ENCODE data around the gene APOA4. TPM values are rescaled to one million over a fixed set of nuclear protein-coding genes. Genes with fewer than 3 reads are reported as not detected.

Gene APOA4
- total and polyA plus RNA-seq, 2 of the 13 experiments (the other 11 are each of a cell fraction or from before 2014, with no cell fraction given): 3.8 to 7.2 TPM

DNA sequence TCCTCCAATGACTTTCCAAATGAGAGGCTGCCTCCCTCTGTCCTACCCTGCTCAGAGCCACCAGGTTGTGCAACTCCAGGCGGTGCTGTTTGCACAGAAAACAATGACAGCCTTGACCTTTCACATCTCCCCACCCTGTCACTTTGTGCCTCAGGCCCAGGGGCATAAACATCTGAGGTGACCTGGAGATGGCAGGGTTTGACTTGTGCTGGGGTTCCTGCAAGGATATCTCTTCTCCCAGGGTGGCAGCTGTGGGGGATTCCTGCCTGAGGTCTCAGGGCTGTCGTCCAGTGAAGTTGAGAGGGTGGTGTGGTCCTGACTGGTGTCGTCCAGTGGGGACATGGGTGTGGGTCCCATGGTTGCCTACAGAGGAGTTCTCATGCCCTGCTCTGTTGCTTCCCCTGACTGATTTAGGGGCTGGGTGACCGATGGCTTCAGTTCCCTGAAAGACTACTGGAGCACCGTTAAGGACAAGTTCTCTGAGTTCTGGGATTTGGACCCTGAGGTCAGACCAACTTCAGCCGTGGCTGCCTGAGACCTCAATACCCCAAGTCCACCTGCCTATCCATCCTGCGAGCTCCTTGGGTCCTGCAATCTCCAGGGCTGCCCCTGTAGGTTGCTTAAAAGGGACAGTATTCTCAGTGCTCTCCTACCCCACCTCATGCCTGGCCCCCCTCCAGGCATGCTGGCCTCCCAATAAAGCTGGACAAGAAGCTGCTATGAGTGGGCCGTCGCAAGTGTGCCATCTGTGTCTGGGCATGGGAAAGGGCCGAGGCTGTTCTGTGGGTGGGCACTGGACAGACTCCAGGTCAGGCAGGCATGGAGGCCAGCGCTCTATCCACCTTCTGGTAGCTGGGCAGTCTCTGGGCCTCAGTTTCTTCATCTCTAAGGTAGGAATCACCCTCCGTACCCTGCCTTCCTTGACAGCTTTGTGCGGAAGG, 9.5 kb upstream of the APOA4 start (continued):
- TF ChIP-seq, protein P1, sequence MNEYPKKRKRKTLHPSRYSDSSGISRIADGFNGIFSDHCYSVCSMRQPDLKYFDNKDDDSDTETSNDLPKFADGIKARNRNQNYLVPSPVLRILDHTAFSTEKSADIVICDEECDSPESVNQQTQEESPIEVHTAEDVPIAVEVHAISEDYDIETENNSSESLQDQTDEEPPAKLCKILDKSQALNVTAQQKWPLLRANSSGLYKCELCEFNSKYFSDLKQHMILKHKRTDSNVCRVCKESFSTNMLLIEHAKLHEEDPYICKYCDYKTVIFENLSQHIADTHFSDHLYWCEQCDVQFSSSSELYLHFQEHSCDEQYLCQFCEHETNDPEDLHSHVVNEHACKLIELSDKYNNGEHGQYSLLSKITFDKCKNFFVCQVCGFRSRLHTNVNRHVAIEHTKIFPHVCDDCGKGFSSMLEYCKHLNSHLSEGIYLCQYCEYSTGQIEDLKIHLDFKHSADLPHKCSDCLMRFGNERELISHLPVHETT (CRISPR knock-in tag; conservative IDR thresholded peaks at IDR 0.05): peak; percentile 70
- no peak for TF ChIP-seq NFIB (CRISPR knock-in tag; IDR thresholded peaks at IDR 0.05; ENCODE audit: borderline replicate concordance)
- TF ChIP-seq SPEN (CRISPR knock-in tag; IDR thresholded peaks at IDR 0.05; ENCODE audit: low read depth): peak; percentile 94
- TF ChIP-seq DNMT3B (CRISPR knock-in tag; conservative IDR thresholded peaks at IDR 0.05): peak; percentile 87; the same call in 1 of the 2 replicates
- no peak for TF ChIP-seq SRF (IDR thresholded peaks at IDR 0.05; ENCODE audit: low read depth, low read length)
- TF ChIP-seq ZMAT3 (CRISPR knock-in tag; conservative IDR thresholded peaks at IDR 0.05): peak; percentile 82; the same call in 1 of the 2 replicates
- TF ChIP-seq GTF2F1 (IDR thresholded peaks at IDR 0.05; ENCODE audit: low read length): no peak
- TF ChIP-seq MEF2D (CRISPR knock-in tag; IDR thresholded peaks at IDR 0.05): peak; percentile 70; the same call in 1 of the 2 replicates
- peak; percentile 75; the same call in 1 of the 2 replicates for TF ChIP-seq TP53 (CRISPR knock-in tag; conservative IDR thresholded peaks at IDR 0.05)
- TF ChIP-seq ATF7 (IDR thresholded peaks at IDR 0.05): 0 out of 2 replicates have a peak, but pooled peaks have one; percentile 20
- peak; percentile 78 for TF ChIP-seq ATF7 (CRISPR knock-in tag; IDR thresholded peaks at IDR 0.05)
- peak; percentile 97 for TF ChIP-seq HMG20B (CRISPR knock-in tag; conservative IDR thresholded peaks at IDR 0.05)
- TF ChIP-seq ZNF615 (CRISPR knock-in tag; IDR thresholded peaks at IDR 0.05; ENCODE audit: borderline replicate concordance): no peak
- TF ChIP-seq ZNF768 (CRISPR knock-in tag; IDR thresholded peaks at IDR 0.05): no peak
- TF ChIP-seq, protein P2, sequence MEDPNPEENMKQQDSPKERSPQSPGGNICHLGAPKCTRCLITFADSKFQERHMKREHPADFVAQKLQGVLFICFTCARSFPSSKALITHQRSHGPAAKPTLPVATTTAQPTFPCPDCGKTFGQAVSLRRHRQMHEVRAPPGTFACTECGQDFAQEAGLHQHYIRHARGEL (CRISPR knock-in tag; IDR thresholded peaks at IDR 0.05): no peak
- TF ChIP-seq, protein P3, sequence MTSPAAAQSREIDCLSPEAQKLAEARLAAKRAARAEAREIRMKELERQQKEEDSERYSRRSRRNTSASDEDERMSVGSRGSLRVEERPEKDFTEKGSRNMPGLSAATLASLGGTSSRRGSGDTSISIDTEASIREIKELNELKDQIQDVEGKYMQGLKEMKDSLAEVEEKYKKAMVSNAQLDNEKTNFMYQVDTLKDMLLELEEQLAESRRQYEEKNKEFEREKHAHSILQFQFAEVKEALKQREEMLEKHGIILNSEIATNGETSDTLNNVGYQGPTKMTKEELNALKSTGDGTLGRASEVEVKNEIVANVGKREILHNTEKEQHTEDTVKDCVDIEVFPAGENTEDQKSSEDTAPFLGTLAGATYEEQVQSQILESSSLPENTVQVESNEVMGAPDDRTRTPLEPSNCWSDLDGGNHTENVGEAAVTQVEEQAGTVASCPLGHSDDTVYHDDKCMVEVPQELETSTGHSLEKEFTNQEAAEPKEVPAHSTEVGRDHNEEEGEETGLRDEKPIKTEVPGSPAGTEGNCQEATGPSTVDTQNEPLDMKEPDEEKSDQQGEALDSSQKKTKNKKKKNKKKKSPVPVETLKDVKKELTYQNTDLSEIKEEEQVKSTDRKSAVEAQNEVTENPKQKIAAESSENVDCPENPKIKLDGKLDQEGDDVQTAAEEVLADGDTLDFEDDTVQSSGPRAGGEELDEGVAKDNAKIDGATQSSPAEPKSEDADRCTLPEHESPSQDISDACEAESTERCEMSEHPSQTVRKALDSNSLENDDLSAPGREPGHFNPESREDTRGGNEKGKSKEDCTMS (CRISPR knock-in tag; conservative IDR thresholded peaks at IDR 0.05): no peak
- TF ChIP-seq, protein P4, sequence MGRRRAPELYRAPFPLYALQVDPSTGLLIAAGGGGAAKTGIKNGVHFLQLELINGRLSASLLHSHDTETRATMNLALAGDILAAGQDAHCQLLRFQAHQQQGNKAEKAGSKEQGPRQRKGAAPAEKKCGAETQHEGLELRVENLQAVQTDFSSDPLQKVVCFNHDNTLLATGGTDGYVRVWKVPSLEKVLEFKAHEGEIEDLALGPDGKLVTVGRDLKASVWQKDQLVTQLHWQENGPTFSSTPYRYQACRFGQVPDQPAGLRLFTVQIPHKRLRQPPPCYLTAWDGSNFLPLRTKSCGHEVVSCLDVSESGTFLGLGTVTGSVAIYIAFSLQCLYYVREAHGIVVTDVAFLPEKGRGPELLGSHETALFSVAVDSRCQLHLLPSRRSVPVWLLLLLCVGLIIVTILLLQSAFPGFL (CRISPR knock-in tag; IDR thresholded peaks at IDR 0.05): no peak

Data from HepG2 (cell line).